ENCODE results near the gene GRXCR1.

The GRXCR1 gene

GRCh38 chr4:42910459-42910858 lies 17.9 kb downstream of the GRXCR1 start:
- no peak overlapping the region for H3K9ac ChIP-seq (ENCODE audit: low read length)
- no peak overlapping the region for H3K27ac ChIP-seq (ENCODE audit: low read length)

GRCh38 chr4:42914937-42915336 lies 22.4 kb downstream of the GRXCR1 start:
- Histone ChIP-seq H4K20me1 (ENCODE audit: insufficient read depth, low read length) (no peaks in the 10 kb centered on the region), H3K4me3 (ENCODE audit: low read length) (no peak overlapping the region), H3K9ac (ENCODE audit: low read length) (no peak overlapping the region), H3K79me2 (ENCODE audit: low read length) (no peaks in the 10 kb centered on the region), H3K4me2 (ENCODE audit: low read length) (no peak overlapping the region), H3K9me3 (ENCODE audit: insufficient read depth, low read length) (no peaks in the 10 kb centered on the region), H2AFZ (ENCODE audit: low read depth, low read length) (no peak overlapping the region), H3K4me1 (ENCODE audit: low read length) (no peaks in the 10 kb centered on the region), H3K36me3 (replicated peaks; ENCODE audit: low read depth, low read length) (no peaks in the 10 kb centered on the region), H3K27me3 (ENCODE audit: low read depth, low read length) (no peaks in the 10 kb centered on the region), H3K27ac (ENCODE audit: low read length) (no peak overlapping the region)
- no peak for TF ChIP-seq EZH2phosphoT487 (IDR thresholded peaks at IDR 0.05; ENCODE audit: low read depth)

More at GRCh38 chr4:42910459-42910858, 17.9 kb downstream of the GRXCR1 start:
- H3K79me2 ChIP-seq (ENCODE audit: low read length) = no peaks in the 10 kb centered on the region
- no peaks in the 10 kb centered on the region for H3K9me3 ChIP-seq (ENCODE audit: insufficient read depth, low read length)
- H3K4me2 ChIP-seq (ENCODE audit: low read length) = no peak overlapping the region
- H2AFZ ChIP-seq (ENCODE audit: low read depth, low read length) = no peak overlapping the region
- H3K4me3 ChIP-seq (ENCODE audit: low read length) = no peak overlapping the region
- no peaks in the 10 kb centered on the region for H4K20me1 ChIP-seq (ENCODE audit: insufficient read depth, low read length)
- no peaks in the 10 kb centered on the region for H3K27me3 ChIP-seq (ENCODE audit: low read depth, low read length)
- TF ChIP-seq EZH2phosphoT487 (IDR thresholded peaks at IDR 0.05; ENCODE audit: low read depth) (no peak), CTCF (IDR thresholded peaks at IDR 0.05; ENCODE audit: low read depth, low read length) (no peak)
- H3K36me3 ChIP-seq (replicated peaks; ENCODE audit: low read depth, low read length) = no peaks in the 10 kb centered on the region
- H3K4me1 ChIP-seq (ENCODE audit: low read length) = no peaks in the 10 kb centered on the region

GRCh38 chr4:42915484-42915883 lies 23.0 kb downstream of the GRXCR1 start:
- no peaks in the 10 kb centered on the region for H4K20me1 ChIP-seq (ENCODE audit: insufficient read depth, low read length)
- no peak overlapping the region for H3K27ac ChIP-seq (ENCODE audit: low read length)
- H3K36me3 ChIP-seq (replicated peaks; ENCODE audit: low read depth, low read length) = no peaks in the 10 kb centered on the region
- no peak for TF ChIP-seq CTCF (IDR thresholded peaks at IDR 0.05; ENCODE audit: low read depth, low read length)
- TF ChIP-seq EZH2phosphoT487 (IDR thresholded peaks at IDR 0.05; ENCODE audit: low read depth) = no peak
- no peak overlapping the region for H2AFZ ChIP-seq (ENCODE audit: low read depth, low read length)
- no peaks in the 10 kb centered on the region for H3K4me1 ChIP-seq (ENCODE audit: low read length)
- H3K4me3 ChIP-seq (ENCODE audit: low read length) = no peak overlapping the region
- H3K27me3 ChIP-seq (ENCODE audit: low read depth, low read length) = no peaks in the 10 kb centered on the region
- H3K4me2 ChIP-seq (ENCODE audit: low read length) = no peak overlapping the region
- no peaks in the 10 kb centered on the region for H3K9me3 ChIP-seq (ENCODE audit: insufficient read depth, low read length)
- H3K79me2 ChIP-seq (ENCODE audit: low read length) = no peaks in the 10 kb centered on the region
- no peak overlapping the region for H3K9ac ChIP-seq (ENCODE audit: low read length)

- Histone ChIP-seq H3K9me3 (ENCODE audit: insufficient read depth, low read length) (no peaks in the 10 kb centered on the region), H3K79me2 (ENCODE audit: low read length) (no peaks in the 10 kb centered on the region), H3K9ac (ENCODE audit: low read length) (no peak overlapping the region), H3K36me3 (replicated peaks; ENCODE audit: low read depth, low read length) (no peaks in the 10 kb centered on the region), H3K4me3 (ENCODE audit: low read length) (no peak overlapping the region), H2AFZ (ENCODE audit: low read depth, low read length) (no peak overlapping the region), H3K27me3 (ENCODE audit: low read depth, low read length) (no peaks in the 10 kb centered on the region), H3K27ac (ENCODE audit: low read length) (no peak overlapping the region), H3K4me1 (ENCODE audit: low read length) (no peaks in the 10 kb centered on the region), H4K20me1 (ENCODE audit: insufficient read depth, low read length) (no peaks in the 10 kb centered on the region), H3K4me2 (ENCODE audit: low read length) (no peak overlapping the region)
- TF ChIP-seq CTCF (IDR thresholded peaks at IDR 0.05; ENCODE audit: low read depth, low read length) (no peak), EZH2phosphoT487 (IDR thresholded peaks at IDR 0.05; ENCODE audit: low read depth) (no peak)
Measured at GRCh38 chr4:42917296-42917695, 24.8 kb downstream of the GRXCR1 start.

GRCh38 chr4:42923431-42923830 lies 30.9 kb downstream of the GRXCR1 start:
- Histone ChIP-seq H2AFZ (ENCODE audit: low read depth, low read length) (no peak overlapping the region), H3K9me3 (ENCODE audit: insufficient read depth, low read length) (no peaks in the 10 kb centered on the region), H4K20me1 (ENCODE audit: insufficient read depth, low read length) (no peaks in the 10 kb centered on the region), H3K9ac (ENCODE audit: low read length) (no peak overlapping the region), H3K79me2 (ENCODE audit: low read length) (no peaks in the 10 kb centered on the region), H3K36me3 (replicated peaks; ENCODE audit: low read depth, low read length) (no peaks in the 10 kb centered on the region), H3K27me3 (ENCODE audit: low read depth, low read length) (no peaks in the 10 kb centered on the region), H3K4me2 (ENCODE audit: low read length) (no peak overlapping the region), H3K27ac (ENCODE audit: low read length) (no peak overlapping the region), H3K4me1 (ENCODE audit: low read length) (no peaks in the 10 kb centered on the region), H3K4me3 (ENCODE audit: low read length) (no peak overlapping the region)
- TF ChIP-seq CTCF (IDR thresholded peaks at IDR 0.05; ENCODE audit: low read depth, low read length) (no peak), EZH2phosphoT487 (IDR thresholded peaks at IDR 0.05; ENCODE audit: low read depth) (no peak)
